ENCODE data around the gene STRBP.

DNA sequence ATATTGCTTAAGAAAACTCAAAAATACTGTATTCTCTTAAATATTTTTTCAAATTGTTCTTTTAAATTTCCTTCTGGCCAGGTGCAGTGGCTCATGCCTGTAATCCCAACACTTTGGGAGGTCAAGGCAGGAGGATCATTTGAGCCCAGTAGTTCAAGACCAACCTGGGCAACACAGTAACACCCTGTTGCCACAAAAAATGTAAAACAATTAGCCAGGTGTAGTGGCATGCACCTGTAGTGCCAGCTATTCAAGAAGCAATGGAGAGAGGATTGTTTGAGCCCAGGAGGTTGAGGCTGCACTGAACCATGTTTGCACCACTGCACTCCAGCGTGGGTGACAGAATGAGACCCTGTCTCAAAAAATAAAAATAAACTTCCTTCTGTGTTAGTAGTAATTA lies 94.3 kb downstream of the STRBP start:
- TF ChIP-seq, protein P1, sequence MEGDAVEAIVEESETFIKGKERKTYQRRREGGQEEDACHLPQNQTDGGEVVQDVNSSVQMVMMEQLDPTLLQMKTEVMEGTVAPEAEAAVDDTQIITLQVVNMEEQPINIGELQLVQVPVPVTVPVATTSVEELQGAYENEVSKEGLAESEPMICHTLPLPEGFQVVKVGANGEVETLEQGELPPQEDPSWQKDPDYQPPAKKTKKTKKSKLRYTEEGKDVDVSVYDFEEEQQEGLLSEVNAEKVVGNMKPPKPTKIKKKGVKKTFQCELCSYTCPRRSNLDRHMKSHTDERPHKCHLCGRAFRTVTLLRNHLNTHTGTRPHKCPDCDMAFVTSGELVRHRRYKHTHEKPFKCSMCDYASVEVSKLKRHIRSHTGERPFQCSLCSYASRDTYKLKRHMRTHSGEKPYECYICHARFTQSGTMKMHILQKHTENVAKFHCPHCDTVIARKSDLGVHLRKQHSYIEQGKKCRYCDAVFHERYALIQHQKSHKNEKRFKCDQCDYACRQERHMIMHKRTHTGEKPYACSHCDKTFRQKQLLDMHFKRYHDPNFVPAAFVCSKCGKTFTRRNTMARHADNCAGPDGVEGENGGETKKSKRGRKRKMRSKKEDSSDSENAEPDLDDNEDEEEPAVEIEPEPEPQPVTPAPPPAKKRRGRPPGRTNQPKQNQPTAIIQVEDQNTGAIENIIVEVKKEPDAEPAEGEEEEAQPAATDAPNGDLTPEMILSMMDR (conservative IDR thresholded peaks at IDR 0.05): no peak
- no peak for TF ChIP-seq EZH2 (IDR thresholded peaks at IDR 0.05; ENCODE audit: low read depth)

Measured in PC-9 (cell line).